A549 (cell line): ENCODE measurements around the gene SERINC3. TPM values are rescaled to one million over a fixed set of nuclear protein-coding genes. Genes with fewer than 3 reads are reported as not detected.

Source experiments
- ATAC-seq, 2 experiments: fragments of 200-7000 bp in 1 of 2; fragments of >200 bp in 1 of 2; cut with Nextera tagmentation in 1 of 2; cut with Tn5 transposase in 1 of 2; 3 replicates each; pipeline versions ENCODE4 v1.8.0 to v1.9.1; 2018 to 2020; ENCODE audit warnings: mild to moderate bottlenecking in 1 of 2, moderate library complexity in 1 of 2
- CTCF ChIA-PET: fragments of 300-600 bp; sonication (Branson Sonifier 250); formaldehyde crosslinking; extraction: SDS; loops from one replicate; lab custom pipeline; 2021; ENCODE audit warnings: antibody characterized with exemption, inconsistent platforms; lab: Yijun Ruan, JAX
- POLR2A ChIA-PET: fragments of 350-600 bp; formaldehyde crosslinking; extraction: SDS; loops from one replicate; lab custom pipeline; 2021; ENCODE audit warnings: antibody characterized with exemption, inconsistent platforms; lab: Yijun Ruan, JAX
- DNase-seq, 2 experiments: peaks; one replicate each; pipeline versions ENCODE4 v3.0.0 to v3.0.0-alpha.2; 2011 to 2016; ENCODE audit warnings: low read depth in 1 of 2, low spot score in 1 of 2
- FAIRE-seq: peaks from 2 replicates; lab custom pipeline; 2011; peaks lifted over from hg19 to GRCh38; lab: Jason Lieb, UNC
- H3K27ac ChIP-seq, 2 experiments: fragments of >200 bp; sonication (Bioruptor Twin); formaldehyde crosslinking; 3 replicates each; pipeline ENCODE4 v1.5.1; 2016 to 2017
- H3K4me1 ChIP-seq: fragments of >200 bp; sonication (Bioruptor Twin); formaldehyde crosslinking; 3 replicates; pipeline ENCODE4 v1.6.1; 2016
- H3K4me2 ChIP-seq: fragments of >200 bp; sonication (Bioruptor Twin); formaldehyde crosslinking; 3 replicates; pipeline ENCODE4 v1.6.1; 2016
- H3K4me3 ChIP-seq: fragments of >200 bp; sonication (Bioruptor Twin); formaldehyde crosslinking; 3 replicates; pipeline ENCODE4 v1.5.1; 2016
- H3K9me3 ChIP-seq: fragments of >200 bp; sonication (Bioruptor Twin); formaldehyde crosslinking; 3 replicates; pipeline ENCODE4 v1.6.1; 2016
- CBX2 ChIP-seq: fragments of 200-600 bp; sonication (generic); IDR thresholded peaks from 2 replicates; pipeline ENCODE4 v1.6.1; 2016; ENCODE audit warnings: low read depth, mild to moderate bottlenecking, borderline replicate concordance
- CBX8 ChIP-seq: fragments of 200-600 bp; sonication (generic); IDR thresholded peaks from 2 replicates; pipeline ENCODE4 v1.6.1; 2016
- CEBPB ChIP-seq, 2 experiments: fragments of >200 bp in 1 of 2; sonication (Bioruptor Twin) in 1 of 2; formaldehyde crosslinking in 1 of 2; IDR thresholded peaks; 2 replicates each; pipeline ENCODE4 v1.6.1; 2012 to 2016
- EHMT2 ChIP-seq: fragments of 200-600 bp; sonication (generic); IDR thresholded peaks from 2 replicates; pipeline ENCODE4 v1.6.1; 2016; ENCODE audit warnings: antibody characterized with exemption, low read depth, mild to moderate bottlenecking, moderate library complexity
- ESRRA ChIP-seq: fragments of 150-350 bp; IDR thresholded peaks from 2 replicates; pipeline ENCODE4 v1.6.1; 2014; ENCODE audit warnings: mild to moderate bottlenecking, low read length, borderline replicate concordance
- FOSB ChIP-seq: fragments of 250-450 bp; sonication (Bioruptor Pico); IDR thresholded peaks from 2 replicates; pipeline ENCODE4 v1.5.0; 2020; ENCODE audit warnings: mild to moderate bottlenecking, moderate library complexity
- FOSL2 ChIP-seq, 2 experiments: fragments of 450-650 bp in 1 of 2; fragments of >200 bp in 1 of 2; sonication (Bioruptor Twin) in 1 of 2; formaldehyde crosslinking; IDR thresholded peaks; 2 replicates each; pipeline versions ENCODE4 v1.5.0 to v1.6.1; 2016 to 2020; ENCODE audit warnings: mild to moderate bottlenecking in 1 of 2, moderate library complexity in 1 of 2
- HDAC2 ChIP-seq: fragments of 200-600 bp; sonication (generic); IDR thresholded peaks from 2 replicates; pipeline ENCODE4 v1.6.1; 2016
- HOXA7 ChIP-seq: fragments of 250-450 bp; sonication (Bioruptor Pico); IDR thresholded peaks from 2 replicates; pipeline ENCODE4 v1.5.0; 2020; ENCODE audit warnings: mild to moderate bottlenecking, moderate library complexity
- KDM5A ChIP-seq: fragments of 200-600 bp; sonication (generic); IDR thresholded peaks from 2 replicates; pipeline ENCODE4 v1.6.1; 2016; ENCODE audit warnings: antibody characterized with exemption, mild to moderate bottlenecking
- MYC ChIP-seq: IDR thresholded peaks from 2 replicates; pipeline ENCODE4 v1.6.1; 2012; ENCODE audit warnings: mild to moderate bottlenecking, inconsistent platforms, low read length, improper control_type of control experiment, borderline replicate concordance
- NFE2L2 ChIP-seq: fragments of 150-350 bp; conservative IDR thresholded peaks from 2 replicates; pipeline ENCODE4 v1.6.1; 2014; ENCODE audit warnings: low read length
- RAD21 ChIP-seq, 2 experiments: fragments of >200 bp in 1 of 2; sonication (Bioruptor Twin) in 1 of 2; formaldehyde crosslinking in 1 of 2; IDR thresholded peaks in 1 of 2; conservative IDR thresholded peaks in 1 of 2; 2 replicates in 1 of 2; 3 replicates in 1 of 2; pipeline ENCODE4 v1.6.1; 2012 to 2018; ENCODE audit warnings: inconsistent platforms in 1 of 2
- ZC3H11A ChIP-seq: fragments of 450-650 bp; IDR thresholded peaks from 2 replicates; pipeline ENCODE4 v1.6.1; 2014; ENCODE audit warnings: antibody characterized with exemption, mild to moderate bottlenecking
- WGBS: methylation state at CpG from one replicate; pipeline ENCODE4 v1.1.6; 2017; ENCODE audit errors: missing lambda C conversion rate; 5-methylcytosine and 5-hydroxymethylcytosine counted together
- polyA plus RNA-seq, 4 experiments: library from polyadenylated mRNA; depleted of rRNA in 3 of 4; stranded (reverse); fragments of >200 nt; fragmentation: RNase III in 1 of 4; extraction: RNeasy Plus Mini Kit Qiagen cat#74134 plus additional on column Dnase treatment in 1 of 4; gene quantifications; 2 replicates in 3 of 4; 3 replicates in 1 of 4; pipeline ENCODE4 v1.2.3, GENCODE V29; 2011 to 2017
- TF ChIP-seq, protein P1 (sequence below): fragments of >200 bp; sonication (Bioruptor Twin); formaldehyde crosslinking; IDR thresholded peaks from 3 replicates; pipeline ENCODE4 v1.6.1; 2016
- TF ChIP-seq, protein P2 (sequence below): fragments of 250-450 bp; sonication (Bioruptor Pico); IDR thresholded peaks from 2 replicates; pipeline ENCODE4 v1.5.0; 2021; ENCODE audit warnings: mild to moderate bottlenecking, moderate library complexity, borderline replicate concordance
- TF ChIP-seq, protein P3 (sequence below): fragments of 450-650 bp; IDR thresholded peaks from 2 replicates; pipeline ENCODE4 v1.6.1; 2014; ENCODE audit warnings: antibody characterized with exemption

Gene SERINC3
- polyA plus RNA-seq, 2 of the 4 experiments (the other 2 are of a cell fraction) = 62.9 to 159 TPM

DNA sequence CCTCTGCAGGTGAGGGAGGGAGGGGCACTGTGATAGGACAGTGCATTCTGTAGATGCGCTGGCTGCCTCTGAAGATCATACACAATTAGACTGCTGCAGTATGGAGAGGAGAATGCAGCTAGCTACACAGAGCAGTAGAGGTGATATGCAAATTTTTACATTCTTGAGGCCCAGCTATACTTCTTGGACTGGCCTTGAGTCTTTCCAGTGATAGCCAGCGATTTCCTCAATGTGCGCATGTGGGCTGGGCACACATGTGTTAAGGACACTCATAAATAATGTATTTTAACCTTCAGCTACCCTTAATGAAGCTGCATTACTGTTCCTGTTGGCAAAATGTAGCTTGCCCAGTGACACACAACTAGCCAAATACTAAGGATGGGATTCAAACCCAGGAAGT lies 27.2 kb downstream of the SERINC3 start (continued):
- TF ChIP-seq RAD21 (conservative IDR thresholded peaks at IDR 0.05 in 1 of 2, IDR thresholded peaks at IDR 0.05 in 1 of 2) = no peak

DNA sequence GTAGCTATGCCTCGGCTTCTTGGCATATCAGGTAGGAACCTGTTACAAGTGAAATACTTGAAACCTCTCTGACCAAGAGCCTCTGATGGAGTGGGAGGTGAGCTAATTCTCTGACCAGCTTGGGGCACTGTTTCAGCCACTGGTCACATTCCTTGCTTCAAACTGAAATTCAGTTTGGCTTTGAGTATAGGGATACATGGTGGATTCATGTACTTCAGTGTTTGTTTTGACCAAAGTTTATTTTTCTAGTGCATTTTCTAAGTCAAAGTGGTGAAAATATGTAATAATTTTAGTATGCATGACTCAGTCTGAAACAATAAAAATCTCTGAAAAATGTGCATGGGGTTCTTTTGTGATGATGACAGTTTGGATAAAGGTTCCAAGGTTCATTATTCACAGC lies 27.6 kb downstream of the SERINC3 start:
- POLR2A ChIA-PET = no interaction called here
- CTCF ChIA-PET = interaction anchor here (1.0 to 2.0 kb wide), 3 partner anchors 14 to 116 kb away, joined by 3 to 7 read pairs (median 3); no protein-coding TSS in a partner anchor
- ATAC-seq (peak in 1 of 2 experiments; percentile 13; a peak in 1 of 6 replicates), FAIRE-seq (no peak), DNase-seq (peak in 1 of 2 experiments; percentile 28)
- Histone ChIP-seq H3K27ac (peak overlapping the region; percentile 86 to 90), H3K4me1 (peaks cover 47% of the 10 kb centered on the region), H3K9me3 (no peaks in the 10 kb centered on the region), H3K4me3 (no peak overlapping the region), H3K4me2 (peak overlapping the region; percentile 78)
- TF ChIP-seq NFE2L2 (no peak), FOSL2 (IDR thresholded peaks at IDR 0.05) (no peak), FOSL2 (CRISPR knock-in tag; IDR thresholded peaks at IDR 0.05) (peak; percentile 10; the same call in 1 of the 2 replicates)
- WGBS = 78% methylated on average over 1 of the region's 1 CpG

DNA sequence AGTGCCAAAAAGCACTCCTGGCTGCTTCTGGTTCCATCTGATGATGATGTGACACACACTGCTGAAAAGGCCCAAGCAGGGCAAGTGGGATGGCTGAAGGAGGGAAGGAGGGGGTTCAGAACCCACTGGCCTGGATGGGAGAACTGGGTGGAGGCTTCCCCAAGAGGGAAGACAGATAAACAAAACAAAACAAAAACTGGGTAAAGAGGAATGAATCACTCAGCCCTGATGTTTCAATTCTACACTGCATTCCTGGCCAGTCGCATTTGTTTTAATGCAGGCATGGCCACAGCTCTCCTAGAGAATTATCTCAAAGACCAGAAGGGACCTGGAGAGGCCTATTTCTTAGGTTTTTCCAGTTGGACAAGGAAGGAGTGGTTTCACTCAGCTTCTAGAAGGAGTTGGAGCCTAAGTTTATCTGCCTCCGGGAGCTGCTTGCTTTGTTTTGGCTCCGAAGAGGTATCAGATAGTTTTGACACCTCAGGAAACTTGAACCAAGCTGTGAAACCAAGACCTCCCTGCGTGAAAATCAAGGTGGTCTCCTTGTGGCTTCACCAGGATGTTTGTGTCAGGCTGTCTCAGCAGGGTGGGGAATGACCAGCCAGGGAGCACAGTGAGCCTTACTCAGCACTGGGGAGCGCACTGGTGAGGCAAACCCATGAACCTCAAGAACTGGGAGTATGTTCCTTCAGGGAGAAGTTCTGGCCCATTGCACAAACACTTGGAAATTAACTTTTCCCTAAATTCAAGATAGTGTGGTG lies 30.1 kb downstream of the SERINC3 start:
- ChIA-PET POLR2A (interaction anchor here (1.0 kb wide), 1 partner anchor 16 kb away, joined by 4 read pairs; no protein-coding TSS in a partner anchor), CTCF (interaction anchor here (0.8 to 2.0 kb wide), 6 partner anchors 11 to 181 kb away, joined by 3 to 5 read pairs (median 4); partner anchors contain the start of genes FITM2 and TTPAL)
- H3K27ac ChIP-seq = peak overlapping the region in 1 of 2 experiments; percentile 22; a peak in 1 of 6 replicates
- FAIRE-seq (no peak), ATAC-seq (no peak), DNase-seq (no peak)
- no peak for TF ChIP-seq FOSB (CRISPR knock-in tag)
- TF ChIP-seq, protein P1, sequence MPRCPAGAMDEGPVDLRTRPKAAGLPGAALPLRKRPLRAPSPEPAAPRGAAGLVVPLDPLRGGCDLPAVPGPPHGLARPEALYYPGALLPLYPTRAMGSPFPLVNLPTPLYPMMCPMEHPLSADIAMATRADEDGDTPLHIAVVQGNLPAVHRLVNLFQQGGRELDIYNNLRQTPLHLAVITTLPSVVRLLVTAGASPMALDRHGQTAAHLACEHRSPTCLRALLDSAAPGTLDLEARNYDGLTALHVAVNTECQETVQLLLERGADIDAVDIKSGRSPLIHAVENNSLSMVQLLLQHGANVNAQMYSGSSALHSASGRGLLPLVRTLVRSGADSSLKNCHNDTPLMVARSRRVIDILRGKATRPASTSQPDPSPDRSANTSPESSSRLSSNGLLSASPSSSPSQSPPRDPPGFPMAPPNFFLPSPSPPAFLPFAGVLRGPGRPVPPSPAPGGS = no peak
- TF ChIP-seq EHMT2 = no peak
- no peak for TF ChIP-seq MYC
- TF ChIP-seq, protein P2, sequence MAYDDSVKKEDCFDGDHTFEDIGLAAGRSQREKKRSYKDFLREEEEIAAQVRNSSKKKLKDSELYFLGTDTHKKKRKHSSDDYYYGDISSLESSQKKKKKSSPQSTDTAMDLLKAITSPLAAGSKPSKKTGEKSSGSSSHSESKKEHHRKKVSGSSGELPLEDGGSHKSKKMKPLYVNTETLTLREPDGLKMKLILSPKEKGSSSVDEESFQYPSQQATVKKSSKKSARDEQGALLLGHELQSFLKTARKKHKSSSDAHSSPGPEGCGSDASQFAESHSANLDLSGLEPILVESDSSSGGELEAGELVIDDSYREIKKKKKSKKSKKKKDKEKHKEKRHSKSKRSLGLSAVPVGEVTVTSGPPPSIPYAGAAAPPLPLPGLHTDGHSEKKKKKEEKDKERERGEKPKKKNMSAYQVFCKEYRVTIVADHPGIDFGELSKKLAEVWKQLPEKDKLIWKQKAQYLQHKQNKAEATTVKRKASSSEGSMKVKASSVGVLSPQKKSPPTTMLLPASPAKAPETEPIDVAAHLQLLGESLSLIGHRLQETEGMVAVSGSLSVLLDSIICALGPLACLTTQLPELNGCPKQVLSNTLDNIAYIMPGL (CRISPR knock-in tag) = no peak
- TF ChIP-seq ZC3H11A = no peak
- TF ChIP-seq HDAC2 = no peak
- TF ChIP-seq CBX8 = no peak
- TF ChIP-seq, protein P3, sequence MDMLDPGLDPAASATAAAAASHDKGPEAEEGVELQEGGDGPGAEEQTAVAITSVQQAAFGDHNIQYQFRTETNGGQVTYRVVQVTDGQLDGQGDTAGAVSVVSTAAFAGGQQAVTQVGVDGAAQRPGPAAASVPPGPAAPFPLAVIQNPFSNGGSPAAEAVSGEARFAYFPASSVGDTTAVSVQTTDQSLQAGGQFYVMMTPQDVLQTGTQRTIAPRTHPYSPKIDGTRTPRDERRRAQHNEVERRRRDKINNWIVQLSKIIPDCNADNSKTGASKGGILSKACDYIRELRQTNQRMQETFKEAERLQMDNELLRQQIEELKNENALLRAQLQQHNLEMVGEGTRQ = no peak
- no peak for TF ChIP-seq CEBPB (IDR thresholded peaks at IDR 0.05)
- no peak for TF ChIP-seq HOXA7 (CRISPR knock-in tag)
- TF ChIP-seq ESRRA = no peak
- TF ChIP-seq KDM5A = no peak
- no peak for TF ChIP-seq CBX2
- H3K4me1 ChIP-seq = peaks cover 34% of the 10 kb centered on the region
- H3K4me3 ChIP-seq = no peak overlapping the region
- no peaks in the 10 kb centered on the region for H3K9me3 ChIP-seq
- 90% methylated on average over 5 of the region's 5 CpGs for WGBS
- no peak overlapping the region for H3K4me2 ChIP-seq
